Panc1 (cell line): Measurements from ENCODE around the gene EHD3. TPM values are rescaled to one million over a fixed set of nuclear protein-coding genes. Genes with fewer than 3 reads are reported as not detected.

Experiments
- ATAC-seq: fragments of 200-7000 bp; cut with Tn5 transposase; 2 replicates; pipeline ENCODE4 v1.9.1; 2020; ENCODE audit warnings: mild to moderate bottlenecking, moderate library complexity
- BruUV-seq: library from RNA; stranded (reverse); fragments of 400-500 nt; replicated peaks from 2 replicates; lab custom pipeline; 2021; lab: Mats Ljungman, UMichigan
- CTCF ChIA-PET: fragments of 300-600 bp; sonication (Branson Sonifier 250); formaldehyde crosslinking; loops from one replicate; lab custom pipeline; 2022; ENCODE audit warnings: antibody characterized with exemption; lab: Charles Lee
- POLR2A ChIA-PET: fragments of 300-600 bp; sonication (Branson Sonifier 250); formaldehyde crosslinking; loops from one replicate; lab custom pipeline; 2022; ENCODE audit warnings: antibody characterized with exemption; lab: Charles Lee
- DNase-seq: peaks from one replicate; pipeline ENCODE4 v3.0.0-alpha.2; 2010; ENCODE audit warnings: low read depth, low spot score
- H3K27ac ChIP-seq: 2 replicates; pipeline ENCODE4 v1.5.1; 2011; ENCODE audit warnings: mild to moderate bottlenecking, low read length, inconsistent platforms
- H3K27me3 ChIP-seq: fragments of 200-500 bp; sonication (Bioruptor generic); 2 replicates; pipeline ENCODE4 v1.6.0; 2014; ENCODE audit warnings: low read length, inconsistent platforms; ENCODE audit not compliant: control insufficient read depth, insufficient read depth
- H3K36me3 ChIP-seq: fragments of 200-500 bp; sonication (Bioruptor generic); 2 replicates; pipeline ENCODE4 v1.5.1; 2014; ENCODE audit warnings: inconsistent platforms, mild to moderate bottlenecking, low read length, moderate library complexity; ENCODE audit not compliant: control insufficient read depth, insufficient read depth
- H3K4me1 ChIP-seq: 2 replicates; pipeline ENCODE4 v1.5.1; 2011; ENCODE audit warnings: inconsistent platforms, mild to moderate bottlenecking, low read length, moderate library complexity; ENCODE audit not compliant: control insufficient read depth, insufficient read depth
- H3K4me3 ChIP-seq, 2 experiments: 2 replicates each; pipeline ENCODE4 v1.5.1; 2011 to 2012; ENCODE audit warnings: low read depth in 2 of 2, low read length in 2 of 2, mild to moderate bottlenecking in 2 of 2, inconsistent platforms in 1 of 2, moderate library complexity in 1 of 2
- H3K9me3 ChIP-seq: fragments of 200-500 bp; sonication (Bioruptor generic); 2 replicates; pipeline ENCODE4 v1.5.1; 2014; ENCODE audit warnings: low read depth, mild to moderate bottlenecking, inconsistent platforms, low read length, moderate library complexity; ENCODE audit not compliant: control insufficient read depth, insufficient read depth
- CTCF ChIP-seq: fragments of 450-650 bp; IDR thresholded peaks from 2 replicates; pipeline ENCODE4 v1.5.1; 2017; ENCODE audit warnings: mild to moderate bottlenecking
- POLR2AphosphoS5 ChIP-seq: IDR thresholded peaks from 2 replicates; pipeline ENCODE4 v1.6.1; 2012; ENCODE audit warnings: mild to moderate bottlenecking, low read depth, low read length, moderate library complexity
- REST ChIP-seq, 2 experiments: IDR thresholded peaks; 2 replicates each; pipeline ENCODE4 v1.6.1; 2011 to 2012; ENCODE audit warnings: low read depth in 2 of 2, control low read depth in 1 of 2, low read length in 1 of 2, mild to moderate bottlenecking in 1 of 2, moderate library complexity in 1 of 2; ENCODE audit not compliant: insufficient read depth in 1 of 2
- SIN3A ChIP-seq: IDR thresholded peaks from 2 replicates; pipeline ENCODE4 v1.6.1; 2012; ENCODE audit warnings: low read depth, mild to moderate bottlenecking, low read length, moderate library complexity, borderline replicate concordance; ENCODE audit not compliant: insufficient read depth
- TCF7L2 ChIP-seq: IDR thresholded peaks from 2 replicates; pipeline ENCODE4 v1.6.1; 2011; ENCODE audit warnings: mild to moderate bottlenecking, low read depth, low read length, inconsistent platforms
- in situ Hi-C: cut with HindIII; loops from 2 replicates; pipeline ENCODE4 v1.10.0; 2016; ENCODE audit warnings: low sequenced_read_pairs, low pct_unique_long_range_greater_than_20kb
- intact Hi-C: fragments of 100-400 bp; cut with micrococcal nuclease; formaldehyde crosslinking; loops from one replicate; pipeline ENCODE4 v1.10.0; 2022; ENCODE audit not compliant: unreplicated experiment
- total RNA-seq: library from RNA; stranded (reverse); gene quantifications from one replicate; pipeline ENCODE4 v1.2.1, GENCODE V29; 2021; ENCODE audit not compliant: unreplicated experiment

Gene EHD3
- total RNA-seq, 1 experiment from 2014 or later = 2.6 TPM

GRCh38 chr2:31188131-31188530, 45.8 kb upstream of the EHD3 start:
- ATAC-seq (no peak), DNase-seq (no peak)
- no peak overlapping the region for H3K27ac ChIP-seq
- CTCF ChIA-PET = no interaction called here
- POLR2A ChIA-PET = no interaction called here
- H3K36me3 ChIP-seq = no peaks in the 10 kb centered on the region
- no peak for TF ChIP-seq CTCF
- TF ChIP-seq POLR2AphosphoS5 = no peak
- no peak for TF ChIP-seq REST (IDR thresholded peaks at IDR 0.05; ENCODE audit: insufficient read depth in 1 of 2, low read depth in 2 of 2, low read length in 1 of 2)
- TF ChIP-seq SIN3A = no peak
- TF ChIP-seq TCF7L2 = no peak
- peaks cover 9% of the 10 kb centered on the region for H3K27me3 ChIP-seq
- H3K9me3 ChIP-seq = no peaks in the 10 kb centered on the region
- in situ Hi-C loops = no loop called here
- no peaks in the 10 kb centered on the region for H3K4me1 ChIP-seq
- no TSS peak for BruUV-seq
- no peak overlapping the region for H3K4me3 ChIP-seq
- intact Hi-C loops = no loop called here

- CTCF ChIA-PET = no interaction called here
- no peak overlapping the region for H3K4me3 ChIP-seq
- ATAC-seq = no peak
- no peak for DNase-seq
- peaks cover 9% of the 10 kb centered on the region for H3K27me3 ChIP-seq
- in situ Hi-C loops = no loop called here
- no peaks in the 10 kb centered on the region for H3K36me3 ChIP-seq
- TF ChIP-seq TCF7L2 = no peak
- intact Hi-C loops = no loop called here
- BruUV-seq = no TSS peak
- POLR2A ChIA-PET = no interaction called here
- H3K4me1 ChIP-seq = no peaks in the 10 kb centered on the region
- H3K9me3 ChIP-seq = no peaks in the 10 kb centered on the region
- H3K27ac ChIP-seq = no peak overlapping the region
Measured at GRCh38 chr2:31189141-31189540, 44.8 kb upstream of the EHD3 start.

GRCh38 chr2:31190188-31190587, 43.8 kb upstream of the EHD3 start:
- in situ Hi-C loops (no loop called here), intact Hi-C loops (loop anchor here (10.0 kb wide), 1 partner anchor 115 kb away; no protein-coding TSS in a partner anchor)
- Histone ChIP-seq H3K27ac (no peak overlapping the region), H3K36me3 (no peaks in the 10 kb centered on the region), H3K4me1 (no peaks in the 10 kb centered on the region), H3K4me3 (no peak overlapping the region), H3K9me3 (no peaks in the 10 kb centered on the region), H3K27me3 (peaks cover 7% of the 10 kb centered on the region)
- DNase-seq (no peak), ATAC-seq (no peak)
- CTCF ChIA-PET = interaction anchor here (0.6 kb wide), 1 partner anchor 810 kb away, joined by 3 read pairs; no protein-coding TSS in a partner anchor
- no TSS peak for BruUV-seq
- POLR2A ChIA-PET = interaction anchor here (1.0 kb wide), 1 partner anchor 10 kb away, joined by 3 read pairs; no protein-coding TSS in a partner anchor
- TF ChIP-seq CTCF (no peak), POLR2AphosphoS5 (no peak), SIN3A (no peak), REST (IDR thresholded peaks at IDR 0.05; ENCODE audit: insufficient read depth in 1 of 2, low read depth in 2 of 2, low read length in 1 of 2) (no peak), TCF7L2 (no peak)
